Lower leg skin (tissue), 3 donors: Measurements from ENCODE around the gene LTB.

Source experiments
- CTCF ChIP-seq, 3 donors: fragments of 450-650 bp; IDR thresholded peaks; one replicate each; pipeline ENCODE4 v1.5.1; 2016; ENCODE audit warnings: antibody characterized with exemption in 3 of 3, mild to moderate bottlenecking in 3 of 3, moderate library complexity in 2 of 3
- POLR2A ChIP-seq, 2 donors: fragments of 450-650 bp; IDR thresholded peaks; one replicate each; pipeline ENCODE4 v1.6.1; 2016 to 2017; ENCODE audit warnings: antibody characterized with exemption in 2 of 2, mild to moderate bottlenecking in 1 of 2, moderate library complexity in 1 of 2

DNA sequence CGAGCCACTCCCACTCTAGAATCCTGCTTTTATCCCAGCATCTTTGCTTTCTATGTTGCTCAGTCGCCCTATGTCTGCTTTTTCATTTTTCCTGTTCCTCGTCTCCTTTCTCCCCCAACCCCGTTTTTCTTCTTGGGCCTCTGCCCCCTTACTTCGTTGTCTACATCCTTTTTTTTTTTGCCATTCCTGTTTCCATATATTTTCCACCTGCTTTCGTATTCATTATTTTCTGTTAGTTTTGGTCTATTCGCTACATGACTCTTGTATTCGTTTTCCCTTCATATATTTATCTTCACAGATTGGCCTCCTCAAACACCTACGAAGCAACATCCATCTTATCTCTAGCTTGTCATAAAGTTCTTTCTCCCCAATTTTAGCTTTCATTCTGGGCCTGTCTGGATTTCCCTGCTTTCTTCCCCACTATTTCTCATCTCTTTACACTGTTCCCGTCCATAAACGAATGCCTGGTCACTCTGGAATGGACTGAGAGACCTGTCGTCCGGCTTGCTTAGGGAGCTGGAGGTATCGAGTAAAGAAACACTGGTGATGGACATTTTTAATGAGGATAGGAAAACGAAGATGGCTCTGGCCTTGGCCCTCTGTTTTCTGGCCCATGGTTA, 39.2 kb upstream of the LTB start:
- TF ChIP-seq CTCF (IDR thresholded peaks at IDR 0.05) (no peak), POLR2A (IDR thresholded peaks at IDR 0.05) (no peak)
